Mesenchymal stem cell (in vitro differentiated cells and primary cell): ENCODE data around the gene RNF220.

ENCODE experiments used
- DNase-seq: peaks from one replicate; pipeline ENCODE4 v3.0.0-alpha.2; 2013
- H2AFZ ChIP-seq: one replicate; pipeline ENCODE4 v1.6.1; 2013; ENCODE audit warnings: low read depth, mild to moderate bottlenecking, control low read depth, inconsistent platforms, low read length, moderate library complexity
- H2AK5ac ChIP-seq: 2 replicates; pipeline ENCODE4 v1.6.1; 2013; ENCODE audit warnings: low read length, moderate library complexity, mild to moderate bottlenecking, inconsistent platforms; ENCODE audit not compliant: severe bottlenecking
- H2BK120ac ChIP-seq: one replicate; pipeline ENCODE4 v1.6.1; 2013; ENCODE audit warnings: low read depth, mild to moderate bottlenecking, inconsistent platforms, low read length, moderate library complexity
- H2BK12ac ChIP-seq, 2 experiments: one replicate each; pipeline ENCODE4 v1.6.1; 2013; ENCODE audit warnings: inconsistent platforms in 2 of 2, low read length in 2 of 2, mild to moderate bottlenecking in 2 of 2, moderate library complexity in 2 of 2, control low read depth in 1 of 2
- H2BK15ac ChIP-seq: one replicate; pipeline ENCODE4 v1.6.1; 2013; ENCODE audit warnings: mild to moderate bottlenecking, low read depth, inconsistent platforms; ENCODE audit not compliant: poor library complexity, severe bottlenecking
- H2BK5ac ChIP-seq: 2 replicates; pipeline ENCODE4 v1.6.1; 2013; ENCODE audit warnings: low read depth, mild to moderate bottlenecking, low read length, control low read depth, inconsistent platforms; ENCODE audit not compliant: poor library complexity, severe bottlenecking
- H3K14ac ChIP-seq, 2 experiments: one replicate each; pipeline ENCODE4 v1.6.1; 2013; ENCODE audit warnings: inconsistent platforms in 2 of 2, low read length in 2 of 2, control low read depth in 1 of 2, mild to moderate bottlenecking in 1 of 2, moderate library complexity in 1 of 2
- H3K18ac ChIP-seq, 2 experiments: one replicate each; pipeline ENCODE4 v1.6.1; 2013; ENCODE audit warnings: inconsistent platforms in 2 of 2, low read length in 2 of 2, control low read depth in 1 of 2, low read depth in 1 of 2, mild to moderate bottlenecking in 1 of 2
- H3K23ac ChIP-seq, 2 experiments: one replicate each; pipeline ENCODE4 v1.6.1; 2013; ENCODE audit warnings: inconsistent platforms in 2 of 2, low read length in 2 of 2, mild to moderate bottlenecking in 2 of 2, moderate library complexity in 2 of 2, control low read depth in 1 of 2
- H3K27ac ChIP-seq: 2 replicates; pipeline ENCODE4 v1.5.1; 2013; ENCODE audit warnings: mild to moderate bottlenecking, moderate library complexity, low read length, control low read depth, inconsistent platforms; ENCODE audit not compliant: poor library complexity, severe bottlenecking
- H3K27me3 ChIP-seq, 2 experiments: 2 replicates each; pipeline versions ENCODE4 v1.6.1 to v1.7.0; 2013; ENCODE audit warnings: low read length in 2 of 2, mild to moderate bottlenecking in 2 of 2, moderate library complexity in 2 of 2, control low read depth in 1 of 2, inconsistent platforms in 1 of 2; ENCODE audit not compliant: control insufficient read depth in 1 of 2, insufficient read depth in 1 of 2
- H3K36me3 ChIP-seq, 2 experiments: 2 replicates each; pipeline versions ENCODE4 v1.6.1 to v1.7.0; 2013; ENCODE audit warnings: low read length in 2 of 2, control low read depth in 1 of 2, inconsistent platforms in 1 of 2, low read depth in 1 of 2, mild to moderate bottlenecking in 1 of 2; ENCODE audit not compliant: insufficient read depth in 2 of 2, control insufficient read depth in 1 of 2
- H3K4ac ChIP-seq, 2 experiments: one replicate each; pipeline ENCODE4 v1.6.1; 2013; ENCODE audit warnings: inconsistent platforms in 2 of 2, low read length in 2 of 2, mild to moderate bottlenecking in 2 of 2, moderate library complexity in 2 of 2, control low read depth in 1 of 2, low read depth in 1 of 2
- H3K4me1 ChIP-seq: 2 replicates; pipeline ENCODE4 v1.6.1; 2013; ENCODE audit warnings: low read depth, low read length, control low read depth; ENCODE audit not compliant: control insufficient read depth, insufficient read depth
- H3K4me2 ChIP-seq: 2 replicates; pipeline ENCODE4 v1.6.1; 2013; ENCODE audit warnings: low read length, mild to moderate bottlenecking, inconsistent platforms; ENCODE audit not compliant: poor library complexity, severe bottlenecking
- H3K4me3 ChIP-seq, 2 experiments: 2 replicates each; pipeline versions ENCODE4 v1.5.1 to v1.7.0; 2013; ENCODE audit warnings: low read length in 2 of 2, mild to moderate bottlenecking in 2 of 2, control low read depth in 1 of 2, low read depth in 1 of 2; ENCODE audit not compliant: insufficient read depth in 1 of 2
- H3K79me1 ChIP-seq: replicated peaks from 2 replicates; pipeline ENCODE4 v1.6.1; 2013; ENCODE audit warnings: mild to moderate bottlenecking, control low read depth, low read length, inconsistent platforms; ENCODE audit not compliant: poor library complexity, severe bottlenecking
- H3K9ac ChIP-seq: 2 replicates; pipeline ENCODE4 v1.7.0; 2013; ENCODE audit warnings: mild to moderate bottlenecking, low read length, moderate library complexity
- H3K9me3 ChIP-seq: 2 replicates; pipeline ENCODE4 v1.7.0; 2013; ENCODE audit warnings: mild to moderate bottlenecking, low read length; ENCODE audit not compliant: control insufficient read depth
- H4K8ac ChIP-seq: one replicate; pipeline ENCODE4 v1.6.1; 2013; ENCODE audit warnings: inconsistent platforms, mild to moderate bottlenecking, low read length, moderate library complexity
- H4K91ac ChIP-seq: one replicate; pipeline ENCODE4 v1.6.1; 2013; ENCODE audit warnings: mild to moderate bottlenecking, low read length, inconsistent platforms
- WGBS: methylation state at CpG from one replicate; pipeline ENCODE4 v1.1.7; 2013; ENCODE audit warnings: mixed read lengths; 5-methylcytosine and 5-hydroxymethylcytosine counted together

Gene RNF220

DNA sequence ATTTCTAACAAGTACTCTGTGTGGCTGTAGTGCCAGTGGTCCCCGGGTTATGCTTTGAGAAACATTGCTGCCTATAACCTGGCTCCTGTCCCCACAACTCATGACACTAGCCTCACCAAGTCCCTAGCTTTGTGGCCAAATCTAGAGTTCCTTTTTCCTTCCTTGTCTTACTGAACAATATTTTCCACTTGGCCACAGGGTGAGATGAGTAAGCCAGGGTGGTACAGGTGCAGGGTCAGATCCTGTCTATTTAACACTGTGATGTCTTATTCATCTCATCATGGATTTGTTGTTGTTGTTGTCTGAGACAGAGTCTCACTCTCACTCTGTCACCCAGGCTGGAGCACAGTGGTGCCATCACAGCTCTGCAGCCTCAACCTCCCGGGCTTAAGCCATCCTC lies 288.1 kb downstream of the RNF220 start:
- Histone ChIP-seq H2BK12ac (no peak overlapping the region), H2BK15ac (no peak overlapping the region), H3K27ac (no peak overlapping the region), H3K14ac (no peak overlapping the region), H3K4me3 (no peak overlapping the region), H2AFZ (no peak overlapping the region), H2BK5ac (no peak overlapping the region), H4K8ac (no peak overlapping the region), H3K4me1 (peaks cover 1% of the 10 kb centered on the region), H3K9ac (no peak overlapping the region), H3K27me3 (no peaks in the 10 kb centered on the region), H3K23ac (no peak overlapping the region), H4K91ac (no peak overlapping the region), H3K36me3 (peaks cover 0 to 18% of the 10 kb centered on the region in 2 experiments), H2AK5ac (no peak overlapping the region), H3K79me1 (no peaks in the 10 kb centered on the region), H2BK120ac (no peak overlapping the region), H3K4me2 (no peak overlapping the region), H3K18ac (no peak overlapping the region), H3K9me3 (no peaks in the 10 kb centered on the region), H3K4ac (no peak overlapping the region)
- 100% methylated on average over 1 of the region's 2 CpGs for WGBS
- no peak for DNase-seq

DNA sequence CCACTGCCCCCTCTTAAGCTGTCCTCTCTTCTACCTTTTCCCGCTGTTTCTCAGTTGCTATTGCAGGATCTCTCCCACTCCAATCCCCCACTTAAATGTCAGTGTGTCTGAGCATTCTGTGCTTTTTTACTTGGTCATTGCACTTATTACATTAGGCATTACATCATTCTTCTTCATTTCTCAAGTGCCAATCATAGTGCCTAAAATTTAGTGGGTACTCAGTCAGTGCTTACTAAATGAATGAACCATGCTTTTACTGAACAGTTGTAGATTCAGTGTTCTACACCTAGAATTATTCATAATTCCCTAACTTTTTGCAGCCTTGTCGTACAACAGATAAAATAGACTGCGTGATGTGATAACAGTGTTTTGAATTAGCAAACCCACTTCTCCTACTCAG lies 288.8 kb downstream of the RNF220 start:
- H3K27ac ChIP-seq: no peak overlapping the region
- H3K4me3 ChIP-seq: no peak overlapping the region
- H2BK12ac ChIP-seq: no peak overlapping the region
- H3K4me2 ChIP-seq: no peak overlapping the region
- peaks cover 1% of the 10 kb centered on the region for H3K4me1 ChIP-seq
- no peak overlapping the region for H3K9ac ChIP-seq
- H3K14ac ChIP-seq: no peak overlapping the region
- no peak overlapping the region for H2BK120ac ChIP-seq
- no peak overlapping the region for H2AK5ac ChIP-seq
- no peak overlapping the region for H2BK5ac ChIP-seq
- no peaks in the 10 kb centered on the region for H3K79me1 ChIP-seq
- WGBS: 96% methylated on average over 3 of the region's 3 CpGs
- H3K23ac ChIP-seq: no peak overlapping the region
- no peak overlapping the region for H3K4ac ChIP-seq
- H3K9me3 ChIP-seq: no peaks in the 10 kb centered on the region
- H2AFZ ChIP-seq: no peak overlapping the region
- no peak overlapping the region for H4K91ac ChIP-seq
- no peak overlapping the region for H3K18ac ChIP-seq
- no peaks in the 10 kb centered on the region for H3K27me3 ChIP-seq
- no peak for DNase-seq
- peaks cover 0 to 18% of the 10 kb centered on the region in 2 experiments for H3K36me3 ChIP-seq
- no peak overlapping the region for H2BK15ac ChIP-seq
- no peak overlapping the region for H4K8ac ChIP-seq

DNA sequence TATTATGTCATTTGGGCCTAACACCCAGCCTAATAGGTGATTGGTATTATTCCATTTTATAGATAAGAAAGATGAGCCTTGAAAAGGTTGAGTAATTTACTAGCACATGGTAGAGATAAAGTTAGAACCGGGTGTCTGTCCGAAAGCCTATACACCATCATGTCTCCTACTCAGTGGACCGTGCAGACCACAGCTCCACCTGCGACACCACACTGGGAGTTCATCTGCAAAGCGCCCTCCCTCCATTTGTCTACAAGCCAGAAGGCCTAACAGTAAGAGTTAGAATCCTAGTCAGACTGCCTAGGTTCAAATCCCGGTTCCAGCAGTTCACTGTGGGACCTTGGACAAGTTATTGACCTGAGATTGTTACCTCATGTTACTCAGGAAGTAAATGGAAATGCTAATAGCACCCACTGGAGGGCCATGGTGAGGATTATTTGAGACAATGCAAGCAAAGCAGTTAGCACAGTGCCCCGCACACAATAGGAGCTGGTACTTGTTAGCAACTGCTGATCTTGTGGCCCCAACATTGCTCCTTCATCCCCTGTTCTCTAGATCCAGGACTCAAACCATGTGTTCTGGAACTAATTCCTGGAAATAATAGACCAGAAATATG lies 289.9 kb downstream of the RNF220 start:
- Histone ChIP-seq H3K9me3 (no peaks in the 10 kb centered on the region), H2AFZ (no peak overlapping the region), H3K14ac (no peak overlapping the region), H2BK5ac (no peak overlapping the region), H3K4me3 (no peak overlapping the region), H3K4me2 (no peak overlapping the region), H4K91ac (no peak overlapping the region), H3K36me3 (peaks cover 0 to 18% of the 10 kb centered on the region in 2 experiments), H2AK5ac (no peak overlapping the region), H2BK12ac (no peak overlapping the region), H3K4me1 (peaks cover 1% of the 10 kb centered on the region), H2BK120ac (no peak overlapping the region), H3K4ac (no peak overlapping the region), H4K8ac (no peak overlapping the region), H3K27ac (no peak overlapping the region), H3K23ac (no peak overlapping the region), H3K9ac (no peak overlapping the region), H2BK15ac (no peak overlapping the region), H3K18ac (no peak overlapping the region), H3K79me1 (no peaks in the 10 kb centered on the region), H3K27me3 (no peaks in the 10 kb centered on the region)
- 85% methylated on average over 7 of the region's 7 CpGs for WGBS
- DNase-seq: no peak

GRCh38 chr1:44695671-44696070 lies 290.6 kb downstream of the RNF220 start:
- H3K36me3 ChIP-seq: peaks cover 0 to 18% of the 10 kb centered on the region in 2 experiments
- no peak overlapping the region for H4K8ac ChIP-seq
- H3K79me1 ChIP-seq: no peaks in the 10 kb centered on the region
- no peak overlapping the region for H3K27ac ChIP-seq
- WGBS: 87% methylated on average over 4 of the region's 4 CpGs
- no peak overlapping the region for H3K4ac ChIP-seq
- H3K9ac ChIP-seq: no peak overlapping the region
- DNase-seq: no peak
- H3K4me1 ChIP-seq: peaks cover 1% of the 10 kb centered on the region
- H3K4me3 ChIP-seq: no peak overlapping the region
- H2BK12ac ChIP-seq: no peak overlapping the region
- H4K91ac ChIP-seq: no peak overlapping the region
- H3K4me2 ChIP-seq: no peak overlapping the region
- no peak overlapping the region for H3K18ac ChIP-seq
- H2AFZ ChIP-seq: no peak overlapping the region
- H2AK5ac ChIP-seq: no peak overlapping the region
- no peaks in the 10 kb centered on the region for H3K27me3 ChIP-seq
- H2BK5ac ChIP-seq: no peak overlapping the region
- no peak overlapping the region for H3K14ac ChIP-seq
- H3K9me3 ChIP-seq: no peaks in the 10 kb centered on the region
- H2BK15ac ChIP-seq: no peak overlapping the region
- H2BK120ac ChIP-seq: no peak overlapping the region
- no peak overlapping the region for H3K23ac ChIP-seq
